GM19463 (cell line): ENCODE data around the gene PABPC4L.
"Not testable (repeated sequence)": the region's sequence is repeated elsewhere in the genome, so short reads cannot be mapped to it uniquely, and the experiment has no call there.

Experiments used
- ATAC-seq: cut with Tn5 transposase; IDR thresholded peaks from one replicate; pipeline ENCODE4 v1.9.1; 2021; ENCODE audit warnings: mild to moderate bottlenecking, moderate library complexity; ENCODE audit not compliant: unreplicated experiment

PABPC4L gene

DNA sequence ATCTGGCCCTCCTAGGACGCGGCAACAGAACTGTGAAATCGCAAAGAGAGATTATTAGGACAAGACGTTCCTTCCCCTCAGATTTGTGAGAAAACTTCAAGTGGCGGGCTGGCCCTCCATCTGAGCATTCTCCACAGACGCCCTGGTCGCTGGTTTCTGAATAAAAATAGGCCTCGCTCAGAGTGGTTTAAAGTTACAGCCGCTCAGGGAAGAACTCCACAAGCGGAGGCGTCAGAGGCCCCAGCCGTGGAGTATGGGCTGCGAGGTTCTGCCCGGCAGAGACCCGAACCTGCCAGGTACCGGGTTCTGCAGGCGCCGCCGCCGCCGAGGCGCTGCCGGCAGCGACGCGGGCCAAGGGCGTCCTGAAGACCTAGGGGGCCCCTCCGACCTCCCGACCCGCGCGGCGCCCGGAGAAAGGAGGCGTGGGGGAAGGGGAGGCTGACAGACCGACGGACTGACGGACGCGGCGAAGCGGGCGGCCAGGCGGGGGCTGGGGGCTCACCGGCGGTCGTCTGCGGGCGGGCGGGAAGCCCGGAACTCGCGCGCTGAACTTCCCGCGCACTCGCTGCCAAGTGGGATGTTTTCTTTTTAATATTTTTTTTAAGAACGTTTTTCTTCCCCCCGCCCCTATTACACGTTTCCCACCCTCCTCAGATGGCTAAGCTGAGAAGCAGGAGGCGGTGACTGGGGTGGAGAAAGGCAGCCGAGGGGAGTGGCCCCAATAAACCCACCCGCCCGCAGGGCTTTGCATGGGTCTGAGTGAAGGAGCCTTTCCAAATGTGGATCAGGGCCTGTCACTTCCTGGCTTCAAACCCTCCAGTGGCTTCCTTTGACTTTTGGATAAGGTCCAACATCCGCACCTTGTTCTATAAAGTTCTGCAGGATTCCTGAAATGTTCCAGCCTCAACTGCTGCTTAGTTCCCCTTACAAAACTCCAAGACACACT lies at the start of gene PABPC4L:
PABPC4L (minus strand) TSS at position 574 of the 946 bp plus-strand sequence. CDS start 770 bp downstream, outside the sequence.
- ATAC-seq: no peak

DNA sequence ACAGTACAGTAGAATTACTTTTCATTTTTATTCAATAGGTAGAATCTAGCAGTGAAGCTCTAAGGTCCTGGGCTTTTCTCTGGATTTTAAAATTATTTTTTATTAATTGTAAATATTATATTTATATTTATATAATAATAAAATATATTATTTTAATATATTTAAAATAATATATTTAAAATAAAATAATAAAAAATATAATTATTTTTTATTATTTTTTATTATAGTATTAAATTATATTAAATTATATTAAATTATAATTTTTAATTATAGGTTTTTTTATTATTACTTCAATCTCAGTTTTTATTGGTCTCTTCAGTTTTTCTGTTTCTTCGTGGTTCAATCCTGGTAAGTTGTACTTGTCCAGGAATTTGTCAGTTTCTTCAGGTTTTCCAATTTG lies 49.7 kb upstream of the PABPC4L start:
- ATAC-seq: no peak

DNA sequence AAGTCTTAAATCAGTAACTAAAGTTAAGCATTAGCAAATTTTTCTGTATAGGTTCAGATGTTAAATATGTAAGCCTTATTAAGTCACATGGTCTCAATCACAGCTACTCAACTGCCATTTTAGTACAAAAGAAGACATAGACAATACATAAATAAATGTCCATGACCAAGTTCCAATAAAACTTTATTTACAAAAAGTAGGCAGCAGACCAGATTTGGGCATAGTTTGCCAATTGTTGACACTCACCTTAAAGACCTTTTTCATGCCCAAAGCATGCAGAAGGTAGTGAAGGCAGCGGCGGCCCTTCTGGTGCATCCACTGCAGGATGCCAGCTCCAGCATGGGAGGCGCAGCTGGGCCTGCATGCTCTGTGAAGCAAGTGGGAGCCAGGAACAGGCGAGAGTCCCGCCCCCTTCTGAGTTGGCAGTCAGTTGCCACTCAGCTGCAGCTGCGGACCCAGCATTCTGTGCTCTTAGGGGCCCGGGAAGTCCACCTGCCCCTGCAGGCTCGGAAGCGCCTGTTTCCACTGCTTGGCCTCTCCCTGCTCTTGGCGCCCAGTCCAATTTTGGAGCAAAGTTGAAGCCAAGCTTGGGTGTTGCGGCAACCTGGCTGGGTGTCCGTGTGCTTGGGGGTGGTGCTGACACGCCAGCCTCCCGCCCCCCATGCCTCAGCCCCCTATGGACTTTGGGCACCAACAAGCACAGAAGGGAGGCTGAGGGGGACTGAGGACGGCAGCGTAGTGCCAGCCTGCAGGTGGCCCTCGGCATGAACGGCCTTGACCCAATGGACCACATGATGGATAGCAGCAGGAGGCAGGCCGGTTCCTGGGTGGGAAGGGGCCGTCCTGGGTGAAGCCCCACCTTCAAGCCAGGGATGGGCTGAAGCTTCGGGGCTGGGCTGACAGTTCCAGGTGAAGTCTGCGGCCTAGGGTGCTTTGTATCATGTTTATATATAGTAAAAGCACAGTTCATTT lies 42.4 kb upstream of the PABPC4L start:
- no peak for ATAC-seq

DNA sequence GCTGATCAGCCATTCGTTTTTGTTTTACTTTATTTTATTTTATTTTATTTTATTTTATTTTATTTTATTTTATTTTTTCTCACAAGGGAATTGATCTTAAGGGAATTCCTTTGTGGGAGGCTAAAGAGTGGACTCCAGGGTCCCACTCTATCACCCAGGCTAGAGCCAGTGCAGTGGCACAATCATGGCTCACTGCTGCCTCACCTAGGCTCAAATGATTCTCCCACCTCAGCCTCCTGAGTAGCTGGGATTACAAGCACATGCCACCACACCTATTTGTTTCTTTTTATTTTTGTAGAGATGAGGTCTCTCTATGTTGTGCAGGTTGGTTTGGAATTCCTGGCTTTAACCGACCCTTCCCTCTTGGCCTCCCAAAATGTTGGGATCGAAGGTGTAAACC lies 17.5 kb upstream of the PABPC4L start:
- ATAC-seq: no peak

DNA sequence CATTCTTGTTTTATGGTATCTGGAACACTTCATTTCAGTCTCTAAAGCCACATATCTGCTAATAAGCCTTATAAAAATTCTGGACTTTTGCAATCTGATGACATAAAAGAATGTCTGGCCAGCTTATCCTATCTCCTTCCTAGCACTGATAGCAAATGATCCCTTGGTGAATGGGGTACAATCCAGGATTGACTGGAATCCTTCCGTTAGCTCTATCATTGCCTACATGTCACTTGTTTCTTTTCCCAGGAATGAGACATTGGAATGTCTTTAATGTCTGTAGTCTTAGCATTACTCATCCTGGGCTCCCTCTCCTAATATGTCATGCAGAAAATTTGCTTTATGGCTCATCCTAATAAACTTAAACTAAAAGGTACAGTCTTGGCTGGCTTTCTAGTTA lies 14.8 kb upstream of the PABPC4L start:
- no peak for ATAC-seq

DNA sequence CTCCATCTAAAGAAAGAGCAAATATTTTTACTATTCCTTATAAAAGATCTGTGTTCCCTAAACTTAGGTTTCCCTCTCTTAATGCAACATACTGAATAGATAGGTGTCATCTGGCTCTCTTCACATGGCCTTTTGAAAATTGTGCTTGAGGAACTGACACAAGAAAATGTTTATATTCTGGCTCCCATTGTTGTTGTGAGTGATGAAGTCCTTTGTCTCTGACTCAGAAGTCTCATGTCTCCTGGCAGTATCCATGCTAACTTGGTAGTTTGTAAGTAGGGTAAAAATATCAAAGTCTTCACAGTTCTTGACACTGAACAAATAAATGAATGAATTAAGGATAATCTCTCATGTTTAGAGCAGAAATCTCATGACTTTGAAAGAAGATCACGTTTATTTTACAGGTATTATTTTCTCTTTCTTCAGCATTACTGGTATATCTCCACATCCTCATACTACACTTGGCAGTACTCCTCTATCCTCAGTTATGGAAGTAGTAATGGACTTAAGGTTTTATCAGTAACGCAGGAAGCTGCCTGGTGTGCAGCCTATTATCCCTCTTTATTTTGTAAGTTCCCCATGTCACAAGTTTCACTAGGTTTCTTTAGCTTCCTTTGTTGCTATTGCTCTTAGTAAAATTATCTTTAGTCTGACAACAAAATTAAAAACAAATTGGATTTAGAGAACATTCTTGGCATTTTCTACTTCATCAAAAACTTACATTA lies 14.2 kb upstream of the PABPC4L start:
- no peak for ATAC-seq

DNA sequence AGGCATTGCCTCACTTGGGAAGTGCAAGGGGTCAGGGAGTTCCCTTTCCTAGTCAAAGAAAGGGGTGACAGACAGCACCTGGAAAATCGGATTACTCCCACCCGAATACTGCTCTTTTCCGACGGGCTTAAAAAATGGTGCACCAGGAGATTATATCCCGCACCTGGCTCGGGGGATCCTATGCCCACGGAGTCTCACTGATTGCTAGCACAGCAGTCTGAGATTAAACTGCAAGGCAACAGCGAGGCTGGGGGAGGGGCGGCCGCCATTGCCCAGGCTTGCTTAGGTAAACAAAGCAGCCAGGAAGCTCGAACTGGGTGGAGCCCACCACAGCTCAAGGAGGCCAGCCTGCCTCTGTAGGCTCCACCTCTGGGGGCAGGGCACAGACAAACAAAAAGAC lies 6.4 kb upstream of the PABPC4L start:
- not testable (repeated sequence) for ATAC-seq

DNA sequence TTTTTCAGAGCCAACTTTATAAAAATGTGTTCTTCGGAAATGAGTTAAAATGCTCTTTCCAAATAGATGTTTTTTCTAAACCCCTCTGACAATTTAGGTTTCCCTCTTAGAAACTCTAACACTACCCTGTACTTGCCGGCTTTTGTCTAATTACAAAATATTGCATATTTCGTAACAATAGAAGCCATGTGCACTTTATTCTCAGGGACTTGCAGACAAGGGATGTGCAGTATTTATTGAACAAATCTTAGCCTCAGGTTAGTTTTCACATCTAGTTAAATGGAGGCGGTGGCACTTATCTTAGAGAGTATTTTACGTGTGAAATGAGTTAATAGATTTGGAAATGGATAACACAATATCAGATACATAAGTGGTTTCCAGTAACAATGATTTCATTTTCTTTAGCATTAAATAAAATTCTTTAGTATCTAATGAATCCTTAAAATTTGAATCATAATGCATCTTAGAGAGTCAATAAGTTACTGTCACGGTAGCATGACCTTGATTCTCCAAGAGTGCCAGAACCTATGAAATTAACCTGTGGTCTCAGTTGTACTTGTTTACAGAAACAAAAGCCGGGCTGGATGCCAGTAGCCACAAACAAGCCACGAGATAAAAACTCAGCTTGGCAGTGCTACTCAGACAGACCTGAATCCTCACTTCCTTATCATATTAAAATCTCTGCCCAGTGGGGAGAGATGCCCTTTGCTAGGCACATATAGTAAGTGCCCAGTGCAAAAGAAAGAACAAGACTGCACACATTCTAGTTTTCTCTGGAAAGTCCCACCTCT lies 772 bp upstream of the PABPC4L start:
- ATAC-seq: no peak

DNA sequence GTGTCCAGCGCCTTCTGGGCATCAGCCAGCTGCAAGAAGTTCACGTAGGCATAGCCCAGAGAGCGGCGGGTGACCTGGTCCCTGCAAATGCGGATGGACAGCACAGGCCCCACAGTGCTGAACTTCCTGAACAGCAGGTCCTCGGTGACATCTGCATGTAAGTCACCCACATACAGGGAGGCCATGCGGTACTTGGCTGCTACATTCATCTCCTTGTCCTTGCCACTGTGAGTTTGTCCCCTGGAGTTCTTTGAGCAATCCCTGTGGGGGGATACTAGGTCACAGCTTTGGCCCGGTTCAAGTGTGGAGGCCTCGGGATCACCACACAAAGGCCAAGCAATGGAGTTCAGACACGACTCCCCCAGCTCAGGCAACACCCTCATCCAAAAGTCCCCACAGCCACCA lies 776 bp downstream of the PABPC4L start:
- no peak for ATAC-seq

DNA sequence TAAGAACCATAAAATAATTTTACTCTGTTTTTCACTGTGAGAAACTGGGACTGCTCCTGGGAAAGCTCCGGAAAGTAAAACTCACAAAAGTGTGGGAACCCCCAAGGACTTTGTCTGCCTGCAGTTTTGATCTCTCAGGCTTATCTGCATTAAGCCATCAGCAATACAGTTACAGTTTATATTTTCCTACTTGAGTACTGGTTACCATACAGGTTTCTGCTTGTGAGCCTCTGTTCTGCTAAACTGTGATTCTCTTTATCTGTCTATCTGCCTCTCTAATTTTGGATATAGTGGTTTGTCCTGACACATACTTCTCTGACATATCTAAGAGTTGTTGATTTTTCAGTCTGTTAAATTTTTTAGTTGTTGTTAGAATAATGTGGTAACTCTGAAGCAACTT lies 11.6 kb downstream of the PABPC4L start:
- ATAC-seq: no peak

DNA sequence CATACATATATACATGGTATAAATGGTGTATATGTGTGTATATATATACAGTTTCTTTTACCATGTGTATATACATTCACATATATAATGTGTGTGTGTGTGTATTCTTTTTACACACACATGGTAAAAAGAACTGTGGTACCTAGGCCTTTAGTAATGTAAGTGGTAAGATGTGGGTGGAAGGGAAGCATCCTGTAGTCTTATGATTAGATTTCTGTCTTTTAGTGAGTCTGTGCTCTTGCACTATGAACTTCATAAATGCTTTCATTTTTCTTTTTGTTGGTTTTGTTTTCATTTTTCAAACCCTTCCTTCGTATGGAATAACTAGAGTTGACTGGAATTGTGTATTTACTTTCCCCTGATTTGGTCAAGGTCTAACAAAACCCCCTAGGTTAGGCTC lies 12.1 kb downstream of the PABPC4L start:
- no peak for ATAC-seq

DNA sequence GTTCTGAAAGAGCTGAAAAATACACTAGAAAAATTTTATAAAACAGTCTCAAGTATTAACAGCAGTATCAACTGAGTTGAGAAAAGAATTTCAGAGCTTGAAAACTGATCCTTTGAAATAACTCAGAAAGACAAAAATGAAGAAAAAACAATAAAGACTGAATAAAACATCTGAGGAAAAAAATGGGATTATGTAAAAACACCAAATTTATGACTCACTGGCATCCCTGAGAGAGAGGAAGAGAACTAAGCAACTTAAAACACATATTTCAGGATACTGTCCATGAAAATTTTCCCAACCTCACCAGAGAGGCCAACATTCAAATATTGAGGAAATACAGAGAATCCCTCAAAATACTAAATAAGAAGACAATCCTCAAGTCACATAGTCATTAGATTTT lies 22.9 kb downstream of the PABPC4L start:
- no peak for ATAC-seq

DNA sequence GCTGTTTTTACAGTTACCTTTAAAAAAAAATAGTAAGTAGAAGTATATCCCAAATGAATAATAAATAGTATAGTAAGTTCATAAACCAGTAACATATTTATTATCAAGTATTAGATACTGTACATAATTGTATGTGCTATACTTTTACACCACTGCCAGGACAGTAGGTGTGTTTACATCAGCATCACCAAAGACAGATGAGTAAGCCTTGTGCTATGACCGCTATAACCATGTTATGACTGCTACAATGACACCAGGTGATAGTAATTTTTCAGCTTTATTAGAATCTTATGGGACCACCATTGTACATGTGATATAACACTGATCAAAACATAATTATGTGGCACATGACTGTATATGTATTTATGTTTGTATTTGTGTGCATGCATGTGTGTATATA lies 27.3 kb downstream of the PABPC4L start:
- no peak for ATAC-seq

DNA sequence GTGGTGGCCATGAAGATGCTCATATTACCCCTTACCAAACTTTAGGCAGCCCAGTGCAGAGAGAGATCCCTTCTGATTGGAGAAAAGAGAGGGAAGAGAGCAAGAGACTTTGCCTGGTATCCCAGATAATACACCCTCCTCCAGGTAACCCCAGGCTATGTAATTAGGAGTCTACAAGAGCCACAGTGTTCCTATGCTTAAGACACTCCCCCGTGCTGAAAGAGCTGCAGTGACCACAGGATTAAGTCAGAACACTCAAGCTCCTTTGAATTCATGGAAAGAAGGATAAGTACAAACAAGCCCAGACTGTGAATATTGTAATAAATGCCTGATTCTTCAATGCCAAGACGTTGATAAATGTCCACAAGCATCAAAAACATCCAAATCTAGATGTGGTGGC lies 41.4 kb downstream of the PABPC4L start:
- no peak for ATAC-seq

DNA sequence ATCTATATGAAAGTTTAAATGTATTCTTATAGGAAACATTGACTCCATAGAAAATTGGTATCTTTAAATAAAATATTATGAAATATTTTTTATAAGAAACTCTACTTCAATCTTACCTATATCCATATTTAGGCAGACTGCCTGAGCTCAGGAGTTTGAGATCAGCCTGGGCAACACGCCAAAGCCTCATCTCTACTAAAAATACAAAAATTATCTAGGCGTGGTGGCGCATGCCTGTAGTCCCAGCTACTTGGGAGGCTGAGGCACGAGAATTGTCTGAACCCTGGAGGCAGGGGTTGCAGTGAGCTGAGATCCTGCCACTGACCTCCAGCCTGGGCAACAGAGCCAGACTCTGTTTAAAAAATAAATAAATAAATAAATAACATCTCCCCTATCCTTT lies 47.5 kb downstream of the PABPC4L start:
- no peak for ATAC-seq

DNA sequence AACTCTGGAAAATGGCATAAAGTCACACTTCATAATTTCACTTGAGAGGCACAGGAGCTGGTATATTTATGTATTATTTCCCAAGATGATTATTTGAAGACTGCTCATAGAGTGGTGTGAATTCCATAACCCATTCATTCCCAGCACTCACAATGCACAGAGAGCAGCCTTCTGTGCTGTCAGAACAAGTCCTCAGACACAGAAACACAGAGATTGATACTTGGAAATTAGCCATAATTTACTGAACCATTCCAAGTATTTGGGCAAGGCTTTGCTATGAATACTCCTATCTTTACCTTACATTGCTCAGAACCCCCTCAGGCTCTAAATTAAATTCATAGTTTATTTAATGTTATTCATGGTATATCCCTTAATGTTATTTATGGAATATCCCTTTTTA lies 53.6 kb downstream of the PABPC4L start:
- ATAC-seq: no peak
